ENCODE measurements around the gene SHH. TPM values are rescaled to one million over a fixed set of nuclear protein-coding genes. Genes with fewer than 3 reads are reported as not detected.

Gene SHH
- total RNA-seq, 4 donors from 2014 or later: 7.7 to 16.2 (median 11.3) TPM

- no peak for DNase-seq (ENCODE audit: low spot score in 2 of 2)
- no peak overlapping the region for H3K4me3 ChIP-seq
- peaks cover 0 to 49% of the 10 kb centered on the region in 2 donors for H3K27me3 ChIP-seq
- no peaks in the 10 kb centered on the region for H3K36me3 ChIP-seq
- 72 to 83% methylated on average over 4 to 7 of the region's 12 CpGs for WGBS, 2 donors
- peak overlapping the region in 1 of 4 donors; percentile 78 for H3K27ac ChIP-seq
- peaks cover 0 to 17% (median 1%) of the 10 kb centered on the region in 4 donors for H3K4me1 ChIP-seq
- peaks cover 0 to 8% (median 0%) of the 10 kb centered on the region in 4 donors for H3K9me3 ChIP-seq
- TF ChIP-seq EP300 (IDR thresholded peaks at IDR 0.05): no peak
Observed at GRCh38 chr7:155816192-155816508, 3.9 kb upstream of the SHH start.

- H3K4me1 ChIP-seq: peaks cover 0 to 22% (median 1%) of the 10 kb centered on the region in 4 donors
- H3K4me3 ChIP-seq: no peak overlapping the region
- WGBS, 2 donors: 24 to 35% methylated on average over 18 to 20 of the region's 20 CpGs
- peaks cover 0 to 8% (median 0%) of the 10 kb centered on the region in 4 donors for H3K9me3 ChIP-seq
- no peaks in the 10 kb centered on the region for H3K36me3 ChIP-seq
- peaks cover 0 to 55% of the 10 kb centered on the region in 2 donors for H3K27me3 ChIP-seq
- DNase-seq (ENCODE audit: low spot score in 2 of 2): no peak
- TF ChIP-seq CTCF (IDR thresholded peaks at IDR 0.05) (peak; percentile 17 to 56 (median 48)), EP300 (IDR thresholded peaks at IDR 0.05) (peak in 1 of 2 donors; percentile 10), POLR2A (IDR thresholded peaks at IDR 0.05) (no peak)
- peak overlapping the region in 1 of 4 donors; percentile 78 for H3K27ac ChIP-seq
Observed at GRCh38 chr7:155815332-155816191, 3.3 kb upstream of the SHH start.

- TF ChIP-seq POLR2A (IDR thresholded peaks at IDR 0.05) (no peak), CTCF (IDR thresholded peaks at IDR 0.05) (no peak), EP300 (IDR thresholded peaks at IDR 0.05) (no peak)
- Histone ChIP-seq H3K4me3 (no peak overlapping the region), H3K27ac (peak overlapping the region in 3 of 4 donors; percentile 32 to 78 (median 48)), H3K9me3 (peaks cover 0 to 8% (median 0%) of the 10 kb centered on the region in 4 donors), H3K4me1 (peaks cover 0 to 32% (median 1%) of the 10 kb centered on the region in 4 donors), H3K36me3 (no peaks in the 10 kb centered on the region), H3K27me3 (peaks cover 0 to 62% of the 10 kb centered on the region in 2 donors)
- WGBS, 2 donors: 19 to 24% methylated on average over 16 to 21 of the region's 22 CpGs
- no peak for DNase-seq (ENCODE audit: low spot score in 2 of 2)
Observed at GRCh38 chr7:155814316-155815276, 2.3 kb upstream of the SHH start.

- DNase-seq (ENCODE audit: low spot score in 2 of 2): no peak
- Histone ChIP-seq H3K27ac (peak overlapping the region; percentile 22 to 78 (median 40)), H3K27me3 (peaks cover 0 to 70% of the 10 kb centered on the region in 2 donors), H3K9me3 (peaks cover 0 to 8% (median 0%) of the 10 kb centered on the region in 4 donors), H3K4me1 (peaks cover 0 to 41% (median 4%) of the 10 kb centered on the region in 4 donors), H3K36me3 (no peaks in the 10 kb centered on the region), H3K4me3 (peak overlapping the region in 1 of 4 donors; percentile 46)
- 15 to 22% methylated on average over 17 to 19 of the region's 19 CpGs for whole genome bisulfite sequencing, 2 donors
- TF ChIP-seq EP300 (IDR thresholded peaks at IDR 0.05): no peak
- TF ChIP-seq POLR2A (IDR thresholded peaks at IDR 0.05): no peak
- TF ChIP-seq CTCF (IDR thresholded peaks at IDR 0.05): no peak
Observed at GRCh38 chr7:155813546-155814315, 1.5 kb upstream of the SHH start.

GRCh38 chr7:155813125-155813524 lies 862 bp upstream of the SHH start:
- Histone ChIP-seq H3K9me3 (peaks cover 0 to 8% (median 0%) of the 10 kb centered on the region in 4 donors), H3K4me3 (peak overlapping the region in 2 of 4 donors; percentile 31 to 46), H3K4me1 (peaks cover 0 to 44% (median 4%) of the 10 kb centered on the region in 4 donors), H3K27ac (peak overlapping the region in 2 of 4 donors; percentile 6 to 78), H3K36me3 (no peaks in the 10 kb centered on the region), H3K27me3 (peaks cover 0 to 75% of the 10 kb centered on the region in 2 donors)
- DNase-seq (ENCODE audit: low spot score in 2 of 2): no peak
- 4 to 11% methylated on average over 8 of the region's 8 CpGs for WGBS, 2 donors
- no peak for TF ChIP-seq POLR2A (IDR thresholded peaks at IDR 0.05)
- no peak for TF ChIP-seq EP300 (IDR thresholded peaks at IDR 0.05)
- TF ChIP-seq CTCF (IDR thresholded peaks at IDR 0.05): no peak

Measured in tibial nerve (tissue), 4 donors.